Measurements from ENCODE around the gene SF3B3. TPM values are rescaled to one million over a fixed set of nuclear protein-coding genes. Genes with fewer than 3 reads are reported as not detected.

SF3B3 gene
- total RNA-seq, 1 experiment from 2014 or later = 133 TPM

DNA sequence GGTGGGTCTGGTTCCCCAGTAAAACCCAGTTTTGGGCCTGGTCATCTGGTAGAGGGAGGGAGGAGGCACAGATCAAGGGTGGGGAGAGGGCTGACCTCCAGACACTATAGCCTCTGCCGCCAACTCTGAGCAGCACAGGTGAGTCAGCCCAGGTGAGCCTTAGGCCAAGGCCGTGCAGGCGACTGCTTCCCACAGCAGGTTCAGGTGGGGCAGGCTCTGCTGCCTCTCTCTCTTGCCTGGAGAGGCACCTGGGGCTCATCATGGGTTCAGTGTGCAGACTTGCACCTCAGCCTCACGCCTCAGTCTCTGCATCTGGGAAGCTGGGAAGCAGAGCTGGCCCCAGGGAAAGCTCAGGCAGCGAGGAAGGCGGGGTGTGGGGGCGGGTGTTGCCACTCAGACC lies 84.9 kb downstream of the SF3B3 start:
- TF ChIP-seq EZH2phosphoT487 (IDR thresholded peaks at IDR 0.05; ENCODE audit: borderline replicate concordance, low read length) (no peak), CTCF (conservative IDR thresholded peaks at IDR 0.05; ENCODE audit: low read depth, low read length) (no peak), EZH2 (IDR thresholded peaks at IDR 0.05; ENCODE audit: low read length, unreplicated experiment) (no peak)
- Histone ChIP-seq H3K79me2 (ENCODE audit: low read length) (no peaks in the 10 kb centered on the region), H3K36me3 (ENCODE audit: low read depth, low read length) (no peaks in the 10 kb centered on the region), H4K20me1 (ENCODE audit: low read length) (no peaks in the 10 kb centered on the region), H3K4me3 (ENCODE audit: low read length) (no peak overlapping the region), H3F3A (ENCODE audit: low read length, unreplicated experiment) (no peaks in the 10 kb centered on the region), H3K9me2 (replicated peaks; ENCODE audit: low read length) (no peaks in the 10 kb centered on the region), H3K27ac (ENCODE audit: low read length) (no peak overlapping the region), H3K4me2 (ENCODE audit: low read length) (no peak overlapping the region), H2AFZ (ENCODE audit: low read length) (no peak overlapping the region), H3K27me3 (ENCODE audit: low read length) (no peaks in the 10 kb centered on the region), H3K9me3 (ENCODE audit: low read length) (no peaks in the 10 kb centered on the region), H3K4me1 (ENCODE audit: insufficient read depth, low read length) (no peaks in the 10 kb centered on the region; the same call in 1 of the 2 replicates), H3K9ac (ENCODE audit: low read length) (no peak overlapping the region)
- ChIA-PET POLR2A (ENCODE audit: unreplicated experiment) (no interaction called here), CTCF (no interaction called here)
- ATAC-seq (peak; percentile 63), DNase-seq (peak; percentile 46)
- intact Hi-C loops (cut with micrococcal nuclease) = no loop called here
- no TSS peak for BruUV-seq (replicated peaks)

DNA sequence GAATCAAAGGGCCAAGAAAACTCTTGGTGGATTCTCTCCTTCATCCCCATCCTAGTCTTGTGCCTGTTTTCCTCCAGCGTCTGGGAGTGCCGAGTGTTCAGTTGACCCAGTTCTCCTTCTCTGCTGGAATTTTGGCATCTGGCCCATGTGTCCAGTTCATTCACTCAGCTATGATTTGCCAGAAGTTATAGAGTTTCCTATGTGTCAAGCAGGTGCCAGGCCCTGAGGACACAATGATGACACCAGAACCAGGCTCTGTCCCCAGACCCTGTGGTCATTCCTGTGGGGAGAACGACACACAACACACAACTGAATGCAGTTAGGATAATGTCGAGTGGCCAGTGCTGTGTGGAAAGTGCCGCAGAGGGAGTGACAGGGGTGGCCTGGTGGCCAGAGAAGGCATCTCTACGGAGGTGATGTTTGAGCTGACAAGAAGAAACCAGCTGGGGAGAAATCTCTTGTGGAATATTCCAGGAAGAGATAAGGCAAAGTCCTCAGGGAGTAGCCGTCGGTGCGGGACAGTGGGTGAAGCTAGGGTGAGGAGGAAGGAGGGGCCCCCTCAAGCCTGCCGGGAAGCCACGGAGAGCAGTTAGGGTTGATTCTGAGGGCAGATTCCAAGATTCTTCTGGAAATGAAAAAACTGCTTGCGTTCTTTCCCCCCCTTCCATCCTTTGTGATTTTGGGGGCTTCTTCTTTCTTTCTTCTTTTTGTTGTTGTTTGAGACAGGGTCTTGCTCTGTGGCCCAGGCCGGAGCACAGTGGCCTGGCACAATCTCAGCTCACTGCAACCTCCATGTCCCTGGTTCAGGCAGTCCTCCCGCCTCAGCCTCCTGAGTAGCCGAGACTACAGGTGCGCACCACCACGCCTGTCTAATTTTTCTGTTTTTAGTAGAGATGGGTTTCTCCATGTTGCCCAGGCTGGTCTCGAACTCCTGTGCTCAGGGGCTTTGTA lies 86.9 kb downstream of the SF3B3 start:
- Histone ChIP-seq H3K9me3 (ENCODE audit: low read length) (no peaks in the 10 kb centered on the region), H3K27me3 (ENCODE audit: low read length) (no peaks in the 10 kb centered on the region), H3K79me2 (ENCODE audit: low read length) (no peaks in the 10 kb centered on the region), H3K4me1 (ENCODE audit: insufficient read depth, low read length) (no peaks in the 10 kb centered on the region; the same call in 1 of the 2 replicates), H2AFZ (ENCODE audit: low read length) (no peak overlapping the region), H3F3A (ENCODE audit: low read length, unreplicated experiment) (no peaks in the 10 kb centered on the region), H3K9ac (ENCODE audit: low read length) (no peak overlapping the region), H3K4me3 (ENCODE audit: low read length) (no peak overlapping the region), H3K4me2 (ENCODE audit: low read length) (no peak overlapping the region), H4K20me1 (ENCODE audit: low read length) (no peaks in the 10 kb centered on the region), H3K9me2 (replicated peaks; ENCODE audit: low read length) (no peaks in the 10 kb centered on the region), H3K27ac (ENCODE audit: low read length) (no peak overlapping the region), H3K36me3 (ENCODE audit: low read depth, low read length) (no peaks in the 10 kb centered on the region)
- no peak for ATAC-seq
- TF ChIP-seq EZH2phosphoT487 (IDR thresholded peaks at IDR 0.05; ENCODE audit: borderline replicate concordance, low read length) (no peak), EZH2 (IDR thresholded peaks at IDR 0.05; ENCODE audit: low read length, unreplicated experiment) (no peak), CTCF (conservative IDR thresholded peaks at IDR 0.05; ENCODE audit: low read depth, low read length) (no peak)
- no peak for DNase-seq
- POLR2A ChIA-PET (ENCODE audit: unreplicated experiment) = no interaction called here
- CTCF ChIA-PET = no interaction called here
- intact Hi-C loops (cut with micrococcal nuclease) = no loop called here
- no TSS peak for BruUV-seq (replicated peaks)

DNA sequence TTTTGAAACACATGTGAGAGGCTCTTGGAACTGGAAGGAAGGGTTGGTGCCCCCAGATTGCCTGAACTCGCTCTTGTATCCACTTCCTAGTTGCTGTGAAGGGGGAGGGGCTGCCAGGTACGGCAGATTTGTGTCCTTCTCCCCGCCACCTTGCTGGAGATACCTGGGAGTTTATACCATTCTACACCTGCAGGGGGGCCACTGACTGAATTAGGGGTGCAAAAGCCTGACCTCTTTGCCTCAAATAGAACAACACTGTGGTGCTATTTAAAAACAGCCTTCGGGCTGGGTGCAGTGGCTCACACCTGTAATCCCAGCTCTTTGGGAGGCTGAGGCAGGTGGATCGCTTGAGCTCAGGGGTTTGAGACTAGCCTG lies 87.6 kb downstream of the SF3B3 start:
- intact Hi-C loops (cut with micrococcal nuclease) = no loop called here
- Histone ChIP-seq H3K36me3 (ENCODE audit: low read depth, low read length) (no peaks in the 10 kb centered on the region), H3F3A (ENCODE audit: low read length, unreplicated experiment) (no peaks in the 10 kb centered on the region), H3K4me1 (ENCODE audit: insufficient read depth, low read length) (no peaks in the 10 kb centered on the region; the same call in 1 of the 2 replicates), H3K27ac (ENCODE audit: low read length) (no peak overlapping the region), H3K4me3 (ENCODE audit: low read length) (no peak overlapping the region), H2AFZ (ENCODE audit: low read length) (no peak overlapping the region), H3K9ac (ENCODE audit: low read length) (no peak overlapping the region), H3K9me2 (replicated peaks; ENCODE audit: low read length) (no peaks in the 10 kb centered on the region), H3K4me2 (ENCODE audit: low read length) (no peak overlapping the region), H3K27me3 (ENCODE audit: low read length) (no peaks in the 10 kb centered on the region), H3K9me3 (ENCODE audit: low read length) (no peaks in the 10 kb centered on the region), H4K20me1 (ENCODE audit: low read length) (no peaks in the 10 kb centered on the region), H3K79me2 (ENCODE audit: low read length) (no peaks in the 10 kb centered on the region)
- DNase-seq (no peak), ATAC-seq (no peak)
- ChIA-PET CTCF (no interaction called here), POLR2A (ENCODE audit: unreplicated experiment) (no interaction called here)
- no TSS peak for BruUV-seq (replicated peaks)
- TF ChIP-seq CTCF (conservative IDR thresholded peaks at IDR 0.05; ENCODE audit: low read depth, low read length) = no peak
- TF ChIP-seq EZH2 (IDR thresholded peaks at IDR 0.05; ENCODE audit: low read length, unreplicated experiment) = no peak
- TF ChIP-seq EZH2phosphoT487 (IDR thresholded peaks at IDR 0.05; ENCODE audit: borderline replicate concordance, low read length) = no peak

Measured in PC-3 (cell line).